Fibroblast of lung (primary cell): ENCODE data around the gene USP24. TPM values are rescaled to one million over a fixed set of nuclear protein-coding genes. Genes with fewer than 3 reads are reported as not detected.

Experiments
- DNase-seq, 2 donors: peaks; one replicate each; pipeline versions ENCODE4 v3.0.0 to v3.0.0-alpha.2; 2010; ENCODE audit warnings: low read depth in 2 of 2
- H2AFZ ChIP-seq: 2 replicates; pipeline ENCODE4 v1.5.1; 2012; ENCODE audit warnings: low read length, control low read depth, inconsistent platforms
- H3K27ac ChIP-seq: 2 replicates; pipeline ENCODE4 v1.5.1; 2011; ENCODE audit warnings: low read length, control low read depth; ENCODE audit not compliant: insufficient read depth
- H3K27me3 ChIP-seq: 2 replicates; pipeline ENCODE4 v1.5.1; 2011; ENCODE audit warnings: mild to moderate bottlenecking, low read length; ENCODE audit not compliant: control insufficient read depth, insufficient read depth
- H3K36me3 ChIP-seq: 2 replicates; pipeline ENCODE4 v1.5.1; 2011; ENCODE audit warnings: low read length; ENCODE audit not compliant: control insufficient read depth, insufficient read depth
- H3K4me1 ChIP-seq: 2 replicates; pipeline ENCODE4 v1.5.1; 2011; ENCODE audit warnings: low read length; ENCODE audit not compliant: control insufficient read depth, insufficient read depth; ENCODE audit errors: extremely low read depth
- H3K4me2 ChIP-seq: 2 replicates; pipeline ENCODE4 v1.5.1; 2011; ENCODE audit warnings: low read length, control low read depth; ENCODE audit not compliant: insufficient read depth; ENCODE audit errors: extremely low read depth
- H3K4me3 ChIP-seq, 4 experiments: fragments of 200-600 bp in 1 of 4; sonication (generic) in 1 of 4; replicated peaks in 1 of 4; 2 replicates each; pipeline ENCODE4 v1.5.1; 2011 to 2016; ENCODE audit warnings: low read length in 4 of 4, low read depth in 3 of 4, mild to moderate bottlenecking in 3 of 4, control low read depth in 2 of 4, inconsistent platforms in 1 of 4, mixed read lengths in 1 of 4; ENCODE audit not compliant: insufficient read depth in 1 of 4; ENCODE audit errors: control extremely low read depth in 1 of 4
- H3K79me2 ChIP-seq: 2 replicates; pipeline ENCODE4 v1.5.1; 2012; ENCODE audit warnings: mild to moderate bottlenecking, low read length, inconsistent platforms; ENCODE audit not compliant: control insufficient read depth, insufficient read depth
- H3K9ac ChIP-seq: 2 replicates; pipeline ENCODE4 v1.5.1; 2011; ENCODE audit warnings: mild to moderate bottlenecking, low read length, control low read depth; ENCODE audit not compliant: insufficient read depth
- H3K9me3 ChIP-seq: 2 replicates; pipeline ENCODE4 v1.5.1; 2012; ENCODE audit warnings: low read depth, low read length; ENCODE audit not compliant: control insufficient read depth, insufficient read depth
- H4K20me1 ChIP-seq: 2 replicates; pipeline ENCODE4 v1.5.1; 2011; ENCODE audit warnings: low read length; ENCODE audit not compliant: control insufficient read depth, insufficient read depth; ENCODE audit errors: extremely low read depth
- EZH2 ChIP-seq: IDR thresholded peaks from 2 replicates; pipeline ENCODE4 v1.5.1; 2012; ENCODE audit warnings: low read length, control low read depth, mild to moderate bottlenecking; ENCODE audit errors: missing control alignments
- polyA plus RNA-seq, 2 donors: library from polyadenylated mRNA; depleted of rRNA in 1 of 2; stranded (reverse) in 1 of 2; unstranded in 1 of 2; fragments of >200 nt; gene quantifications; 2 replicates each; pipeline ENCODE4 v1.2.1, GENCODE V29; 2011 to 2012; ENCODE audit warnings: missing spikeins in 1 of 2
- total RNA-seq: library from RNA; depleted of rRNA; stranded (reverse); fragments of >200 nt; gene quantifications from 2 replicates; pipeline ENCODE4 v1.2.1, GENCODE V29; 2014
- TF ChIP-seq, protein P1 (sequence below), 2 donors: IDR thresholded peaks in 1 of 2; conservative IDR thresholded peaks in 1 of 2; 1 replicate in 1 of 2; 2 replicates in 1 of 2; pipeline ENCODE4 v1.5.1; 2011 to 2012; ENCODE audit warnings: low read length in 2 of 2, control low read depth in 1 of 2, inconsistent platforms in 1 of 2, low read depth in 1 of 2, mild to moderate bottlenecking in 1 of 2

Gene USP24
- total and polyA plus RNA-seq, 2 donors (not counting 1 experiment from before 2014, with no cell fraction given): 16.4 to 63.9 TPM

DNA sequence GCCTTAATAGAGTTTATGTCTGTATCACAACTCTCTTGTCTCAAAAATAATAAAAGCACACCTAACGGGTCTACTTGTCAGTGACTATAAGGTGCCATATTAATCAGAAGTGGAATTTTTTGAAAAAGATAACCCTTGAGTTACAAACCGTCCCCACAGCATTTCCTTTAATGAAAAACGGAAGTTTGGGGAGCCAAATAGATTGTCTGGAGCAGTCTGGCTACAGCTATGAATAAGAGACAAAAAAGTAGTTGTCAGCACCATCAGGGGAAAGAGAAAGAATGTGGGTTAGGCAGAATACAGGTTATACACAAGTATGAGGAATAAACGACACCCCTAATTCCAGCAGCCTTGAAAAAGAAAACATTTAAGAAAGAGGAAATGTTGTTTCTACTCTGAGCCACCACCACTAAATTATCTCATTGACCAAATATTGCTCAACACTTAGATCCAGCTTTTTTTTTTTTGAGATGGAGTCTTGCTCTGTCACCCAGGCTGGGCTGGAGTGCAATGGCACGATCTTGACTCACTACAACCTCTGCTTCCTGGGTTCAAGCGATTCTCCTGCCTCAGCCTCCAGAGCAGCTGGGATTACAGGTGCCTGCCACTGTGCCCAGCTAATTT is 29.4 kb upstream of the USP24 start:
- DNase-seq: peak; percentile 34 to 44
- Histone ChIP-seq H4K20me1 (no peaks in the 10 kb centered on the region), H3K4me1 (no peaks in the 10 kb centered on the region), H3K79me2 (no peaks in the 10 kb centered on the region), H3K27me3 (no peaks in the 10 kb centered on the region), H3K4me2 (no peak overlapping the region), H3K9ac (no peak overlapping the region), H3K27ac (no peak overlapping the region), H2AFZ (no peak overlapping the region), H3K4me3 (no peak overlapping the region), H3K9me3 (no peaks in the 10 kb centered on the region), H3K36me3 (no peaks in the 10 kb centered on the region)
- TF ChIP-seq EZH2: no peak
- TF ChIP-seq, protein P1, sequence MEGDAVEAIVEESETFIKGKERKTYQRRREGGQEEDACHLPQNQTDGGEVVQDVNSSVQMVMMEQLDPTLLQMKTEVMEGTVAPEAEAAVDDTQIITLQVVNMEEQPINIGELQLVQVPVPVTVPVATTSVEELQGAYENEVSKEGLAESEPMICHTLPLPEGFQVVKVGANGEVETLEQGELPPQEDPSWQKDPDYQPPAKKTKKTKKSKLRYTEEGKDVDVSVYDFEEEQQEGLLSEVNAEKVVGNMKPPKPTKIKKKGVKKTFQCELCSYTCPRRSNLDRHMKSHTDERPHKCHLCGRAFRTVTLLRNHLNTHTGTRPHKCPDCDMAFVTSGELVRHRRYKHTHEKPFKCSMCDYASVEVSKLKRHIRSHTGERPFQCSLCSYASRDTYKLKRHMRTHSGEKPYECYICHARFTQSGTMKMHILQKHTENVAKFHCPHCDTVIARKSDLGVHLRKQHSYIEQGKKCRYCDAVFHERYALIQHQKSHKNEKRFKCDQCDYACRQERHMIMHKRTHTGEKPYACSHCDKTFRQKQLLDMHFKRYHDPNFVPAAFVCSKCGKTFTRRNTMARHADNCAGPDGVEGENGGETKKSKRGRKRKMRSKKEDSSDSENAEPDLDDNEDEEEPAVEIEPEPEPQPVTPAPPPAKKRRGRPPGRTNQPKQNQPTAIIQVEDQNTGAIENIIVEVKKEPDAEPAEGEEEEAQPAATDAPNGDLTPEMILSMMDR (conservative IDR thresholded peaks at IDR 0.05 in 1 of 2, IDR thresholded peaks at IDR 0.05 in 1 of 2; ENCODE audit: low read depth in 1 of 2, low read length in 2 of 2): no peak

DNA sequence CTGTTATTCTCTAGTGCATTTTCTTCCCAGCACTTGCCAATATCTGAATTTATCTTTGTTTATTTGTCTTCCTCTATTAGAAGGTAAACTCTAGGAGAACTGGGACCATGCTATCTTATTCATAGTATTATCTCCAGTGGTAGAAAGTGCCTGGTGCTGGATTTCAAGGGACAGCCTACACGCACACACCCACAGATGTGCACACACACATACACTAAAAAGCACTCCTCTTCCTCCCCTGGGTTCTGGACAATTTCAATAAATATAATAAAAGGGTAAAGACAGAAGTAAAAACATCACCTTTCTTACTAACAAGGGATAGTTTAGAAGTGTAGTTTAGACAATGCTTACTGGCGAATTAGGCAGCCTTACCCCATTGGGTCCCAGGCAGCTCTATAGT is 28.5 kb upstream of the USP24 start:
- Histone ChIP-seq H4K20me1 (no peaks in the 10 kb centered on the region), H3K27me3 (no peaks in the 10 kb centered on the region), H3K79me2 (no peaks in the 10 kb centered on the region), H3K36me3 (no peaks in the 10 kb centered on the region), H3K9ac (no peak overlapping the region), H3K4me3 (no peak overlapping the region), H2AFZ (no peak overlapping the region), H3K27ac (no peak overlapping the region), H3K4me1 (no peaks in the 10 kb centered on the region), H3K4me2 (no peak overlapping the region), H3K9me3 (no peaks in the 10 kb centered on the region)
- no peak for DNase-seq
- TF ChIP-seq, protein P1 (conservative IDR thresholded peaks at IDR 0.05 in 1 of 2, IDR thresholded peaks at IDR 0.05 in 1 of 2; ENCODE audit: low read depth in 1 of 2, low read length in 2 of 2): no peak
- TF ChIP-seq EZH2: no peak

- Histone ChIP-seq H4K20me1 (no peaks in the 10 kb centered on the region), H3K27ac (no peak overlapping the region), H3K9ac (no peak overlapping the region), H3K4me2 (no peak overlapping the region), H3K79me2 (no peaks in the 10 kb centered on the region), H3K4me3 (no peak overlapping the region), H3K27me3 (no peaks in the 10 kb centered on the region), H3K36me3 (no peaks in the 10 kb centered on the region), H2AFZ (no peak overlapping the region), H3K4me1 (peaks cover 7% of the 10 kb centered on the region), H3K9me3 (no peaks in the 10 kb centered on the region)
- TF ChIP-seq, protein P1 (conservative IDR thresholded peaks at IDR 0.05 in 1 of 2, IDR thresholded peaks at IDR 0.05 in 1 of 2; ENCODE audit: low read depth in 1 of 2, low read length in 2 of 2): no peak
- no peak for TF ChIP-seq EZH2
- no peak for DNase-seq
Observed at GRCh38 chr1:55239548-55239947, 24.4 kb upstream of the USP24 start.
